SU-DHL-6 (cell line): ENCODE data around the gene GSC2.

ENCODE experiments used
- EZH2phosphoT487 ChIP-seq: fragments of 200-600 bp; sonication (generic), shearing (Covaris generic); conservative IDR thresholded peaks from 2 replicates; pipeline ENCODE4 v1.6.1; 2018; ENCODE audit warnings: mild to moderate bottlenecking, antibody characterized with exemption, low read length, moderate library complexity, mixed read lengths
- TF ChIP-seq, protein P1 (sequence below): fragments of 200-600 bp; sonication (generic); IDR thresholded peaks from one replicate; pipeline ENCODE4 v1.5.1; 2017; ENCODE audit warnings: antibody characterized with exemption, mild to moderate bottlenecking, low read length, moderate library complexity; ENCODE audit not compliant: insufficient read depth, poor library complexity, severe bottlenecking

DNA sequence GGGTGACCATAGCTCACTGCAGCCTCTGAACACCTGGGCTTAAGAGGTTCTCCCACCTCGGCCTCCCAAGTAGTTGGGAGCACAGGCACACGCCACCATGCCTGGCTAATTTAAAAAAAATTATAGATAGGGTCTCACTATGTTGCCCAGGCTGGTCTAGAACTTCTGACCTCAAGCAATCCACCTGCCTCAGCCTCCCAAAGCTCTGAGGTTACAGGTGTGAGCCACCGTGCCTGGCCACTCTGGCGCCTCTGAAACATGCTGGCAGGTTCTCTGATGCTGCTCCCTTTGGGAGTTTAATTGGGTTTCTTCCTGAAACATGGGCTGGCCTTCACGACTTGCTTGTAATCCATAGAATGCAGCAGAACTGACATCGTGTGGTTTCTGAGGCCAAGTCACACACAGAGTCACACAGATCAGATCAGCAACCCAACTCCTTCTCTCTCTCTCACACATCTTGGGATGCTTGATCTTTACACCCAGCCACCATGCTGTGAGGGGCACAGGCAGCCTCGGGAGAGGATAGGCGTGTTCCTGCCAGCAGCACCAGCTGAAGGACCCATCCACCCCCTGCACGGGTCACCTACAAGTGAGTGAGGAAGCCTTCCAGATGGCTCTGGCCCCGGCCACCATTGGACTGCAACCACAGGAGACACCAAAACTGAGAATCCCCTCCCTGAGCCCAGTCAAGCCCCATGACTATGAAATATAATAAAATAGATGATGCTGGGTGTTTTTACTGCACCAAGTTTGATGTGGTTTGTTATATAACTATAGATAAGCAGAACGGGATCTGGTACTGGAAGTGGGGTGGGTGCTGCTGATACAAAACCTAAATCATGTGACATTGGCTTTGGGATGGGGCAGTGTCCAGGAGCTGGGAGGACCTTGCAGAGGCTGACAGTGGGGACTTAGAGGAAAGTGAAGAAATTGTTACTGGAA is 3.1 kb upstream of the GSC2 start:
- TF ChIP-seq EZH2phosphoT487 = no peak
- TF ChIP-seq, protein P1, sequence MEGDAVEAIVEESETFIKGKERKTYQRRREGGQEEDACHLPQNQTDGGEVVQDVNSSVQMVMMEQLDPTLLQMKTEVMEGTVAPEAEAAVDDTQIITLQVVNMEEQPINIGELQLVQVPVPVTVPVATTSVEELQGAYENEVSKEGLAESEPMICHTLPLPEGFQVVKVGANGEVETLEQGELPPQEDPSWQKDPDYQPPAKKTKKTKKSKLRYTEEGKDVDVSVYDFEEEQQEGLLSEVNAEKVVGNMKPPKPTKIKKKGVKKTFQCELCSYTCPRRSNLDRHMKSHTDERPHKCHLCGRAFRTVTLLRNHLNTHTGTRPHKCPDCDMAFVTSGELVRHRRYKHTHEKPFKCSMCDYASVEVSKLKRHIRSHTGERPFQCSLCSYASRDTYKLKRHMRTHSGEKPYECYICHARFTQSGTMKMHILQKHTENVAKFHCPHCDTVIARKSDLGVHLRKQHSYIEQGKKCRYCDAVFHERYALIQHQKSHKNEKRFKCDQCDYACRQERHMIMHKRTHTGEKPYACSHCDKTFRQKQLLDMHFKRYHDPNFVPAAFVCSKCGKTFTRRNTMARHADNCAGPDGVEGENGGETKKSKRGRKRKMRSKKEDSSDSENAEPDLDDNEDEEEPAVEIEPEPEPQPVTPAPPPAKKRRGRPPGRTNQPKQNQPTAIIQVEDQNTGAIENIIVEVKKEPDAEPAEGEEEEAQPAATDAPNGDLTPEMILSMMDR = no peak
